Esophagus squamous epithelium (tissue), 4 donors: Measurements from ENCODE around the gene YARS1.

Source experiments
- POLR2A ChIP-seq, 4 donors: fragments of 450-650 bp; IDR thresholded peaks; one replicate each; pipeline ENCODE4 v1.6.1; 2017; ENCODE audit warnings: antibody characterized with exemption in 4 of 4, mild to moderate bottlenecking in 4 of 4, moderate library complexity in 3 of 4
- TF ChIP-seq, protein P1 (sequence below), 6 experiments: fragments of 450-650 bp in 4 of 6; fragments of 200-600 bp in 2 of 6; sonication (generic) in 2 of 6; IDR thresholded peaks; one replicate each; pipeline ENCODE4 v1.5.1; 2016 to 2019; ENCODE audit warnings: antibody characterized with exemption in 6 of 6, mild to moderate bottlenecking in 4 of 6, moderate library complexity in 4 of 6

- TF ChIP-seq, protein P1, sequence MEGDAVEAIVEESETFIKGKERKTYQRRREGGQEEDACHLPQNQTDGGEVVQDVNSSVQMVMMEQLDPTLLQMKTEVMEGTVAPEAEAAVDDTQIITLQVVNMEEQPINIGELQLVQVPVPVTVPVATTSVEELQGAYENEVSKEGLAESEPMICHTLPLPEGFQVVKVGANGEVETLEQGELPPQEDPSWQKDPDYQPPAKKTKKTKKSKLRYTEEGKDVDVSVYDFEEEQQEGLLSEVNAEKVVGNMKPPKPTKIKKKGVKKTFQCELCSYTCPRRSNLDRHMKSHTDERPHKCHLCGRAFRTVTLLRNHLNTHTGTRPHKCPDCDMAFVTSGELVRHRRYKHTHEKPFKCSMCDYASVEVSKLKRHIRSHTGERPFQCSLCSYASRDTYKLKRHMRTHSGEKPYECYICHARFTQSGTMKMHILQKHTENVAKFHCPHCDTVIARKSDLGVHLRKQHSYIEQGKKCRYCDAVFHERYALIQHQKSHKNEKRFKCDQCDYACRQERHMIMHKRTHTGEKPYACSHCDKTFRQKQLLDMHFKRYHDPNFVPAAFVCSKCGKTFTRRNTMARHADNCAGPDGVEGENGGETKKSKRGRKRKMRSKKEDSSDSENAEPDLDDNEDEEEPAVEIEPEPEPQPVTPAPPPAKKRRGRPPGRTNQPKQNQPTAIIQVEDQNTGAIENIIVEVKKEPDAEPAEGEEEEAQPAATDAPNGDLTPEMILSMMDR (IDR thresholded peaks at IDR 0.05) = no peak
- no peak for TF ChIP-seq POLR2A (IDR thresholded peaks at IDR 0.05)
Measured at GRCh38 chr1:32727876-32728275, 89.3 kb downstream of the YARS1 start.
